GM12878 (cell line): ENCODE measurements around the gene SYT10. TPM values are rescaled to one million over a fixed set of nuclear protein-coding genes. Genes with fewer than 3 reads are reported as not detected.
"Not testable (repeated sequence)": the region's sequence is repeated elsewhere in the genome, so short reads cannot be mapped to it uniquely, and the experiment has no call there.

Source experiments
- ATAC-seq: fragments of 200-7000 bp; cut with Tn5 transposase; 3 replicates; pipeline ENCODE4 v1.9.1; 2020; ENCODE audit warnings: mild to moderate bottlenecking, moderate library complexity
- BruUV-seq: library from RNA; stranded (reverse); fragments of 400-500 nt; replicated peaks from 2 replicates; lab custom pipeline; 2021; lab: Mats Ljungman, UMichigan
- CTCF ChIA-PET: fragments of 300-600 bp; sonication (Branson Sonifier 250); formaldehyde crosslinking; extraction: SDS; loops from one replicate; lab custom pipeline; 2021; ENCODE audit warnings: inconsistent platforms; lab: Yijun Ruan, JAX
- POLR2A ChIA-PET: fragments of 350-600 bp; formaldehyde crosslinking; extraction: SDS; loops from one replicate; lab custom pipeline; 2021; ENCODE audit warnings: inconsistent platforms; lab: Charles Lee
- RAD21 ChIA-PET: fragments of 300-600 bp; sonication (Branson Sonifier 250); formaldehyde crosslinking; loops from one replicate; lab custom pipeline; 2023; ENCODE audit warnings: antibody characterized with exemption; ENCODE audit not compliant: unreplicated experiment; lab: Charles Lee
- SMC1A ChIA-PET: fragments of 300-600 bp; sonication (Branson Sonifier 250); formaldehyde crosslinking; loops from one replicate; lab custom pipeline; 2023; ENCODE audit not compliant: unreplicated experiment, uncharacterized antibody; lab: Charles Lee
- DNase-seq: peaks from one replicate; pipeline ENCODE4 v3.0.0-alpha.2; 2011; ENCODE audit warnings: low read depth, low spot score
- FAIRE-seq: peaks from 3 replicates; lab custom pipeline; 2011; peaks lifted over from hg19 to GRCh38; lab: Jason Lieb, UNC
- H2AFZ ChIP-seq: 2 replicates; pipeline ENCODE4 v1.6.0; 2011; ENCODE audit warnings: low read depth, low read length, control low read depth; ENCODE audit not compliant: control insufficient read depth
- H3K27ac ChIP-seq: 2 replicates; pipeline ENCODE4 v1.5.1; 2011; ENCODE audit warnings: control low read depth; ENCODE audit not compliant: control insufficient read depth, insufficient read depth
- H3K27me3 ChIP-seq, 2 experiments: replicated peaks in 1 of 2; 2 replicates each; pipeline versions ENCODE4 v1.6.0 to v1.6.1; 2011; ENCODE audit warnings: low read length in 1 of 2; ENCODE audit not compliant: control insufficient read depth in 2 of 2, insufficient read depth in 2 of 2
- H3K36me3 ChIP-seq, 2 experiments: 2 replicates each; pipeline ENCODE4 v1.5.1; 2011; ENCODE audit warnings: low read length in 1 of 2; ENCODE audit not compliant: control insufficient read depth in 2 of 2, insufficient read depth in 2 of 2
- H3K4me1 ChIP-seq: 2 replicates; pipeline ENCODE4 v1.6.1; 2011; ENCODE audit warnings: mild to moderate bottlenecking, low read length, moderate library complexity, mixed read lengths; ENCODE audit not compliant: control insufficient read depth, insufficient read depth
- H3K4me2 ChIP-seq: 2 replicates; pipeline ENCODE4 v1.6.0; 2011; ENCODE audit warnings: control low read depth; ENCODE audit not compliant: control insufficient read depth, insufficient read depth
- H3K4me3 ChIP-seq: fragments of 200-600 bp; sonication (generic); 2 replicates; pipeline ENCODE4 v1.5.1; 2016
- H3K79me2 ChIP-seq: 2 replicates; pipeline ENCODE4 v1.6.0; 2011; ENCODE audit warnings: low read length; ENCODE audit not compliant: control insufficient read depth, insufficient read depth
- H3K9ac ChIP-seq: 2 replicates; pipeline ENCODE4 v1.8.0; 2011; ENCODE audit warnings: low read length, control low read depth, mixed read lengths; ENCODE audit not compliant: control insufficient read depth, insufficient read depth
- H3K9me3 ChIP-seq: replicated peaks from 3 replicates; pipeline ENCODE4 v1.5.1; 2011; ENCODE audit warnings: mild to moderate bottlenecking, low read length; ENCODE audit not compliant: control insufficient read depth, insufficient read depth
- H4K20me1 ChIP-seq: 2 replicates; pipeline ENCODE4 v1.6.0; 2011; ENCODE audit not compliant: control insufficient read depth, insufficient read depth
- MXI1 ChIP-seq: fragments of 150-350 bp; IDR thresholded peaks from 2 replicates; pipeline ENCODE4 v1.6.1; 2011; ENCODE audit warnings: low read depth, mild to moderate bottlenecking, inconsistent platforms, low read length, improper control_type of control experiment
- ZBTB40 ChIP-seq: fragments of 450-650 bp; IDR thresholded peaks from 2 replicates; pipeline ENCODE4 v1.6.1; 2016; ENCODE audit warnings: mild to moderate bottlenecking, moderate library complexity, borderline replicate concordance
- ZNF592 ChIP-seq: fragments of 450-650 bp; IDR thresholded peaks from 2 replicates; pipeline ENCODE4 v1.6.1; 2017; ENCODE audit warnings: mild to moderate bottlenecking, moderate library complexity
- WGBS: methylation state at CpG from one replicate; pipeline ENCODE4 v1.1.6; 2016; ENCODE audit warnings: low lambda C conversion rate; ENCODE audit not compliant: insufficient replicate concordance, insufficient coverage; ENCODE audit errors: missing lambda C conversion rate; 5-methylcytosine and 5-hydroxymethylcytosine counted together
- in situ Hi-C: fragments of 300-500 bp; cut with MboI; formaldehyde crosslinking; loops from 9 replicates; pipeline ENCODE4 v1.14.3; 2018; ENCODE audit warnings: mixed read lengths
- intact Hi-C: fragments of 100-400 bp; cut with micrococcal nuclease; formaldehyde crosslinking; loops from one replicate; pipeline ENCODE4 v1.14.2; 2022; ENCODE audit not compliant: unreplicated experiment
- polyA plus RNA-seq, 11 experiments: library from polyadenylated mRNA; depleted of rRNA in 4 of 11; unstranded in 6 of 11; stranded (reverse) in 5 of 11; fragments of >200 nt; fragmentation: Nextera tagmentation in 4 of 11; fragmentation: Illumina TruSeq in 1 of 11; extraction: Ambion mirVana in 4 of 11; extraction: Trizol in 1 of 11; gene quantifications; 1 replicate in 1 of 11; 2 replicates in 10 of 11; pipeline versions ENCODE4 v1.2.1 to v1.2.3, GENCODE V29; 2011 to 2016; ENCODE audit warnings: inconsistent platforms in 2 of 11, missing spikeins in 2 of 11, low read depth in 1 of 11
- total RNA-seq, 4 experiments: library from RNA; depleted of rRNA in 3 of 4; stranded (reverse); fragments of >200 nt in 3 of 4; fragmentation: Illumina TruSeq in 1 of 4; extraction: Trizol in 1 of 4; gene quantifications; 2 replicates each; pipeline versions ENCODE4 v1.2.1 to v1.2.3, GENCODE V29; 2013 to 2021

The SYT10 gene
- total and polyA plus RNA-seq, 10 of the 15 experiments (the other 5 are each of a cell fraction or from before 2014, with no cell fraction given): 0.05 TPM; not detected in 9

DNA sequence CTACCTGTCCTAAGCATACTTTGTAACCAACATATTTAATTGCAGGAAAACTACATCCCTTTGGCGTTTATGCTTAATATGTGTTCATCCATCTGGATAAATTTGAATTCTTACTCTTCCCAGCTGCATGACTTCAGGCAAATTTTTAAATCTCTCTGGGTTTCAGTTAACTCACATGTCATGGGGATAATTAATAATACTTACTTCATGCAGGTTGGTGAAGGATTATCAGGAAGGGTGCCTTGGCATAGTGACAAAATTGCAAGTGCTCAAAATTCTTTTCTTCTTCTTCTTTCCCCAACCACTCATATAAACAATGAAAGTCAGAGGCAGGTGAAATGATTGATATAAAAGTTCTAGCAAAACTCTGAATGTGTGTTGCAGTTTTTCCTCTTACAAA lies 15.9 kb downstream of the SYT10 start (continued):
- no peak for TF ChIP-seq ZNF592
- no peak for TF ChIP-seq MXI1

DNA sequence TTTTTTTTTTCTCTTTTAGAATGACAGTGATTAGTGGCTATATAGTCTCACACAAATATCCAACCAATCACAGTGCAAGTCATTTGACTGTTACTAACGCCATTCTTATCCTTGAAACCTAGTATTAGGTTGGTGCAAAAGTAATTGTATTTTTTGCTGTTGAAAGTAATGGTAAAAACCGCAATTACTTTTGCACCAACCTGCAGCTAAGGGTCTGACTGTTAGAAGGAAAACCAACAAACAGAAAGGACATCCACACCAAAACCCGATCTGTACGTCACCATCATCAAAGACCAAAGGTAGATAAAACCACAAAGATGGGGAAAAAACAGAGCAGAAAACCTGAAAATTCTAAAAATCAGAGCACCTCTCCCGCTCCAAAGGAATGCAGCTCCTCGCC lies 27.2 kb downstream of the SYT10 start:
- intact Hi-C loops, H3K79me2 ChIP-seq, H2AFZ ChIP-seq, H3K9me3 ChIP-seq, RAD21 ChIA-PET, DNase-seq, BruUV-seq, H3K27ac ChIP-seq, H3K4me1 ChIP-seq, H3K9ac ChIP-seq, FAIRE-seq, H3K4me3 ChIP-seq, H3K36me3 ChIP-seq, POLR2A ChIA-PET, H4K20me1 ChIP-seq, ATAC-seq, in situ Hi-C loops, H3K4me2 ChIP-seq, H3K27me3 ChIP-seq: not testable (repeated sequence)
- TF ChIP-seq ZBTB40: peak; percentile 43; the same call in 1 of the 2 replicates
- SMC1A ChIA-PET: interaction anchor here (0.6 to 0.7 kb wide), 2 partner anchors 17 to 90 kb away, joined by 3 read pairs; no protein-coding TSS in a partner anchor
- WGBS: 13% methylated on average over 6 of the region's 6 CpGs
- CTCF ChIA-PET: interaction anchor here (1.1 to 1.2 kb wide), 2 partner anchors 9 to 657 kb away, joined by 3 read pairs; partner anchors contain the start of gene YARS2
